NCI-H128 (cell line): ENCODE measurements around the gene GLI3.

Source experiments
- DNase-seq: peaks from one replicate; lab custom pipeline; 2025; ENCODE audit not compliant: unreplicated experiment; lab: John Stamatoyannopoulos, UW

GLI3 gene

DNA sequence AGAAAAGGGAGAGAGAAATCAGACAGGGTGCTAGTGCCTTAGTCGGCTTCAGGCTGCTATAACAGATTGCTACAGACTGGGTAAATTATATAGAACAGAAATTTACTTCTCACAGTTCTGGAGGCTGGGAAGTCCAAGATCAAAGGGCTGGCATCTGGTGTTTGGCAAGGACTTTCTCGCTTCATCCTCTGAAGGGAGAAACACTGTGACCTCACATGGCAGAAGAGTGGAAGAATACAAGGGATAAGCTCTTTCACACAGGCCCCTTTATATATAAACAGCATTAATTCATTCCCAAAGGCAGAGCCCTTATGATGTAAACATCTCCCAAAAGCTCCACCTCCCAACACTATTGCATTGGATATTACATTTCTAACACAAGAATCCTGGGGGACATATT, 298.6 kb downstream of the GLI3 start:
- DNase-seq, result no peak

DNA sequence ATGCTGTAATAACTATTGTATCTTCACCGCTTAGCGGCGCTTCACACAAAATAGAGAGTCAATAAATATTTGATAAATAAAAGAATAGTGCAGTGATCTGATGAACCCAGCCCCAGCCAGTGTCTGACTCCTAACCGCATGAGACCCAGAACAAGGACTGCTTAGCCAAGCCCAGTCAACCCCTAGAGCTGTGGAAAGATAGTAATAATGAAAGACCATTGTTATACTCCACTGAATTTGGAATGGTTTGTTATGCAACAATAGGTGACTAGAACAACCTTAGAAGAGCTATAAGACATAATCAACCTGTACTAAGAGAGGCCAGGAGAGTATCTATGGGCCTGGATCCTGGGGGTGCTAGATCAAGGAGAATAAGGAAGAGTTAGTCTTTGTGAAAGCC, 303.6 kb downstream of the GLI3 start:
- no peak for DNase-seq

DNA sequence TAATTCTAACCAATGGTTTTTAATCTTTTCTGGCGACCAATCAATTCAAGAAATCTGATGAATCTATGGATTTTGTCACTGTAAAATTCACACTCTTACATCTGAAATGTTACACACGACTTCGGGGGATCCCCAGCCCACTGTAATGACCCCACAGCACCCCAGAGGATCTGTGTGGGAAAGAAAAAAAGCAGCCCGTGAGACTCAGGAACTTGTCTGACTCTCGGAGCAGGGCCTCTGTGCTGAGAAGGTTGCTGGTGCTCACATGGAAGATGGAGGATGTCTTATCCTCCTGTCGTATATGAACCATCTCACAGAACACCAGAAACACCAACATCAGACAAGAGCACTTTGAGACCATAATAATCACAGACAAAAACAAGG, 305.8 kb downstream of the GLI3 start:
- no peak for DNase-seq

DNA sequence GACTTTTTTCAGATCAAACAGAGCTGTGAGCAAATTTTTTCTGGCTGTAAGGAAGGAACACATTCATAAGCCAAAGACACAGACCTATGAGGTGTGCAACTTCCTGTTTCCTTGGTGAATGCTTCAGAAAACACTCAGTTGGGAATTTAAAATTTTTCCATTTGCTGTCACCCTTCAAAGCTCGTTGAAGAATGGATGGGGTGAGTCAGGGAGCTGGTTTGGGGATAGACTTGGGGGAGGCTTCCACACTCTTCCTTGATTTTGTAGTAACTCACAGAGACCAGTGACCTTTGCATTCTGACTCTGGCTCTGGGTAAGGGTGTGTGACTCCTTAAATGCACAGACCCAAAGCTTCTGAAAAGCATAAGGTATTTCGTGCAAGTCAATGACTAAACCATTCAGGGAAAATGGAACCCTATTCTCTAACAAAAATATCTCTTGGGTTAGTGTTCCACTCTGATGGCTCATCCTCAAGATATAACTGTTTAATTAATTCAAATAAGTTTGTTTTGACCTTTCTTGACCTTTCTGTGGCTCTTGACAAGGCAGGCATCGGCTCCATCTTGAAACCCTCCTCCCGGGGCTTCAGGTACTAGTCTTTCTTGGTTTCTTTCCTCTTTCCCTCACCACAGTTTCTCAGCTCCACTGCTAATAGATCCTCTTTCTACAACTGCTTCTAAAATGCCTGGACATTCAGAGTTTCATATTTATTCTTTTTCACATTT, 306.3 kb downstream of the GLI3 start:
- DNase-seq, result no peak

DNA sequence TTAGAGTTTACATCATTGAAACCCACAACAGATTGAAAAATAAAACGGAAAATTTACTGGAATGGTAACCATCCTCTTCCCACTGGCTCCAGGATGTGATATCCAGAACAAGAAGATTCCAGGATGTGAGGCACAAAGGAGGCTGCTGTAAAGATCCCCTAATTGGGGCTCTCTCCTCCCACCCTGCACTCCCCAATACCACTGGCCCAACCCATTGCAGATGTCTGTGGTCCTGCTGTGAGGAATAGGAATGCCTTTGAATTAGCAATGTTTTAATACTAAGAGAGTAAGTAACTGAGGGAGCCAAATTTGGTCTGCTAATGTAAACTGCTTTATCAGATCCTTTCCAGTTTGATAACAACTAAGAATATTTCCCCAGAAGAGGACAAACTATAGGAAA, 308.2 kb downstream of the GLI3 start:
- DNase-seq, result no peak

GRCh38 chr7:41928166-41928565, 308.8 kb downstream of the GLI3 start:
- no peak for DNase-seq

- no peak for DNase-seq
Observed at GRCh38 chr7:41927380-41927779, 309.6 kb downstream of the GLI3 start.

DNA sequence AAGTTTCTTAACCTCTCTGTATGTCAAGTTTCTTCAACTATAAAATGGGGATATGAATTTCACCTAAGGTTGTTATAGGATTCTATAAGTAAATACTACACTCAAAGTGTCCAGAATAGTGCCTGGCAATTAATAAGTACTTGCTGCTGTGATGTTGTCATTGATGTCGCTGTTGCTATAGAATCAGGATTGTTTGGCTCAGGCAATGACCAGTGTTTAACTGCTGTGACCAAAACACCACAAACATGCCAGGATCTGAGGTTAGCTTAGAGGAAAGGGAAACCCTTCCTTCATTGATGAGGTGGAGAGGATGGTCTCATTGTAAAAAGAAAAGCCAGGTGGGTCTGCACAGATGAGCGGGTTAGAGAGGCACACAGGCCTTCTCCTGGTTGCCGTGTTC, 311.1 kb downstream of the GLI3 start:
- DNase-seq, result no peak

DNA sequence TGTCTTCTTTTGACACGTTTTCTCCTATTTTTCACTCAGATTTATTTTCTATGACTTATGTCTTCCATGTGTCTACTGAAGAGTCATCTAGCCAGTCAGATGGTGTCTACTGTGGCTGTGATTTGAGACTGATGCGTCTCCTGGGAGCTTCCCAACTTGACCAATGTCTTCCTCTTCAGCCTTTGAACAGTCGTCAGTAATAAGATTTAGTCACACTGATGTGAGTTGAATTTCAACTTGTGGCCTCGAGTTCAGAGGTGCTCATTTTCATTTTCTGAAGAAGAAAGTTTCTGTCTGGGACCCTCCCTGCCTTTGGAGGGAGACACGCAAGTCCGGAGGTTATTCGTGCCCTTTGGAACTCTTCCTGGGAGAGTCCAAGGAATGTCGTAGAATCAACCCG, 312.2 kb downstream of the GLI3 start:
- DNase-seq, result no peak

DNA sequence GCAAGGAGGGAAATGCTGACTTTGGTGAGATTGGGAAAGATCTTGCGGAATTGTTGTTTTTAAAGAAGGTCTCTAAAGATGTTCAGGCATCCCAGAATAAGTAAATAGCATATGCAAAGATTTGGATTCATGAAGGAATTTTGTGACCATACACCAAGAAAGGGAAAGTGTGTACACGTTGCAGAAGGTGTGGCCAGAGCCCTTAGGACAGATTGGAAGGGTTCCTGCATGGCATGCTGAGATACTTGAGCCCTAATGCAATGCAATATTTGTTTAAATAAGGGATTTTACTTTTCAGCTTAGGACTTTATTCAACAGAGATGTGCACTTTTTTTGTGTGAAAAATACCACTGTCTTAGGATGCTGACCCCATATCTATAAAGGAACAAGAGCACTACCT, 314.6 kb downstream of the GLI3 start:
- DNase-seq, result no peak

DNA sequence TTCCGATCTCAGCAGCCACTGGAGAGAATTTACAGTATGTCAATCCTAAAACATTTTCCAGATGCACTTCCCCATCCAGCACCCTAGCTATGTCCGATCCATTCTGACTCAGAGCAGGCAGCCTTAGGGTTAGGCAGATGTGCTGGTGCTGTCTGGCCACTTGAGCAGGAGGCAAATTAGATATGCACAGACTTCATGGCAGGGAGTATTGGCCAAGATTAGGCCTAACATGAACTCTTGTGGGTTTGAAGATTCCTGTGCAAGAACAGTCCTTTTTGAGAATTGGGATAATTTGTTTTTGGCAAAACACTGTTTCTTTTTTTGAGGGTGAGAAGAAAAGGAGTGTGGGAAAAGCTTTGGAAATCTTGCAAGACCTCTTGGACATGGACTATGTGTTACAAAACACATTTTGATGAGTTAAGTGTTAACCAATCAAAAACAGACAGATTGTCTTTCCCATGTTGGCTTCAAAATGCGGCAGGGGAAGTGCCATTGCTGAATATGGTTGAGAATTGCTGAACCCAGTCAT, 315.5 kb downstream of the GLI3 start:
- no peak for DNase-seq

GRCh38 chr7:41918597-41918996, 318.4 kb downstream of the GLI3 start:
- no peak for DNase-seq

DNA sequence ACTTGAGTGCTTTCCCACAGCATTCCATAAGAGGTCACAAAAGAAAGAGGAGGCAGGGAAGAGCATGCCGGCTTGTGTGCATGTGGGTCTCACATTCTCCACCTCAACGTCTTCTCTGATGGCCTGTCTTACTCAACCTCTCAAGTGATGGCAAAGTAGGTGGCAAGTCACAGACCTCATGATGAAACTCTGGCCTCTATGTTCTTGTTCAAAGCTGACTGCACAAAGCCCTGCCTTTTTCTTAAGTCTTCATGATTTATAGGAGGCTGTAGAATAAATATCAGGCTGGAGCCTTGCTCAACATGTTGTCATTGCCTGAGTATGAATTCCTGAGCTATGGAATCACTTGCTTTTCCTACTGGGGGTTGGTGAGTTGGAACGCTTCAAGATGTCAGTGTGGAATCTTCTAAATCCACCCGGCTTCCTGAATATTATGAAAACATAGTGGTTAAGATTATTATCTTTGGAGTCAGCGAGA, 320.5 kb downstream of the GLI3 start:
- DNase-seq, result no peak

GRCh38 chr7:41915871-41916270, 321.1 kb downstream of the GLI3 start:
- no peak for DNase-seq

- DNase-seq, result no peak
Observed at GRCh38 chr7:41912851-41913567, 324.0 kb downstream of the GLI3 start.

DNA sequence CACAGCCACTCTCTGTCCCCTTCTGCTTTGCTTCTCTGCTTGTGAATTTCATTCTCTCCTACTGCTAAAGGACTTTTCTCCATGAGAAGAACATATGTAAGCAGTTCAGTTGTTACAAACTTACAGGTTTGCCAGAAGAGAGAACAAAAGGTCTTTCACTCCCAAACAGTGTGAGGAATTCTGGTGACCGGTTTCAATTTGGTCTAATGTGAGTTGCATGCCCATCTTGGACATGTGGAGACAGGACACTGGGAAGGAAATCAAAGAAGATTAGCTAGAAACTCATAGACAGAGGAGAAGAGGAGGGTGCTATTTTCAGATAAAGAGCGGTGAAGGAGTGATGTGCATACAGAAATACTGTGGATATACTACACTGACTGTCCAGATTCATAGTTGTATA, 324.6 kb downstream of the GLI3 start:
- DNase-seq, result no peak

DNA sequence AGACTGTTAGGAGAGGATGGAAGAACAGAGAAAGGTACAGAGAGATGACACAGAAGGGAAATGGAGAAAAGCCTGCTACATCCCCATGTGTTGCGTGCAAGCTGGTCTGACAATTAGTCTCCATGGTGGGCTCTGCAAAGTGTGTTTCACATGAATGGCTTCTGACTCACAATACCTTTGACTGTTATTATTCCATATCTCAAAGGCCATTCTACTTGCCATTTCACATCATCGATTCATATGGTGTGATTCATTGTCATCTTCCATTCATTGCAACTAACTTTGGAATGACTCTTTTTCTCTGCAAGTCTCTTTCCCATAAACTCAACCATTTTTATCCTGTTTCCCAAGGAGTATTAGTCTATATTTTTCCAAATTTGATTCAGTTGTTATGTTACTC, 325.2 kb downstream of the GLI3 start:
- DNase-seq, result no peak
